WTC11 (cell line): ENCODE measurements around the gene NIF3L1. TPM values are rescaled to one million over a fixed set of nuclear protein-coding genes. Genes with fewer than 3 reads are reported as not detected.
A peak's percentile ranks its signal among the peaks of the same experiment; 100 is the strongest.

Experiments
- ATAC-seq: fragments of 200-7000 bp; cut with Tn5 transposase; 2 replicates; pipeline ENCODE4 v1.10.0; 2021; ENCODE audit warnings: mild to moderate bottlenecking, moderate library complexity
- CTCF ChIA-PET: fragments of 300-600 bp; sonication (Branson Sonifier 250); formaldehyde crosslinking; loops from one replicate; lab custom pipeline; 2021; ENCODE audit warnings: antibody characterized with exemption; lab: Charles Lee
- POLR2A ChIA-PET: fragments of 350-600 bp; sonication (Branson Sonifier 250); formaldehyde crosslinking; loops from one replicate; lab custom pipeline; 2021; ENCODE audit warnings: antibody characterized with exemption; lab: Charles Lee
- DNase-seq: peaks from one replicate; pipeline ENCODE4 v3.0.0; 2021; ENCODE audit warnings: low spot score
- H3K27ac Mint-ChIP-seq: 2 replicates; pipeline ENCODE4 v1.8.0; 2021; ENCODE audit warnings: mixed read lengths
- H3K27me3 Mint-ChIP-seq: 2 replicates; pipeline ENCODE4 v1.8.0; 2021; ENCODE audit warnings: low read depth, mild to moderate bottlenecking, moderate library complexity, mixed read lengths
- H3K36me3 Mint-ChIP-seq: 2 replicates; pipeline ENCODE4 v1.8.0; 2021; ENCODE audit warnings: mixed read lengths
- H3K4me1 Mint-ChIP-seq: 2 replicates; pipeline ENCODE4 v1.8.0; 2022; ENCODE audit warnings: mixed read lengths
- H3K4me3 Mint-ChIP-seq: 2 replicates; pipeline ENCODE4 v1.8.0; 2021; ENCODE audit warnings: mild to moderate bottlenecking, moderate library complexity, mixed read lengths
- H3K9me3 Mint-ChIP-seq: 2 replicates; pipeline ENCODE4 v1.8.0; 2021; ENCODE audit warnings: mixed read lengths
- ARID4B ChIP-seq: sonication (generic); formaldehyde crosslinking; IDR thresholded peaks from 2 replicates; pipeline ENCODE4 v1.8.0; 2023; ENCODE audit warnings: missing genetic modification reagents, mild to moderate bottlenecking, borderline replicate concordance
- CBFB ChIP-seq: sonication (generic); formaldehyde crosslinking; IDR thresholded peaks from 2 replicates; pipeline ENCODE4 v1.8.1; 2022; ENCODE audit warnings: mild to moderate bottlenecking, low read depth, missing genetic modification reagents
- ESRRA ChIP-seq: sonication (generic); formaldehyde crosslinking; IDR thresholded peaks from 2 replicates; pipeline ENCODE4 v1.8.1; 2022; ENCODE audit warnings: mild to moderate bottlenecking, missing genetic modification reagents, borderline replicate concordance
- ETV6 ChIP-seq: sonication (generic); formaldehyde crosslinking; IDR thresholded peaks from 2 replicates; pipeline ENCODE4 v1.8.1; 2022; ENCODE audit warnings: mild to moderate bottlenecking, missing genetic modification reagents
- MAX ChIP-seq: sonication (generic); formaldehyde crosslinking; IDR thresholded peaks from 2 replicates; pipeline ENCODE4 v1.8.0; 2022; ENCODE audit warnings: mild to moderate bottlenecking, missing genetic modification reagents
- NR2C2 ChIP-seq: sonication (generic); formaldehyde crosslinking; IDR thresholded peaks from 2 replicates; pipeline ENCODE4 v1.8.0; 2022; ENCODE audit warnings: mild to moderate bottlenecking, missing genetic modification reagents
- RELA ChIP-seq: sonication (generic); formaldehyde crosslinking; IDR thresholded peaks from 2 replicates; pipeline ENCODE4 v1.8.1; 2022; ENCODE audit warnings: missing genetic modification reagents, mild to moderate bottlenecking, borderline replicate concordance
- SMAD3 ChIP-seq: sonication (generic); formaldehyde crosslinking; IDR thresholded peaks from 2 replicates; pipeline ENCODE4 v1.8.0; 2022; ENCODE audit warnings: missing genetic modification reagents, mild to moderate bottlenecking, borderline replicate concordance
- SMAD4 ChIP-seq: sonication (generic); formaldehyde crosslinking; IDR thresholded peaks from 2 replicates; pipeline ENCODE4 v1.8.0; 2022; ENCODE audit warnings: mild to moderate bottlenecking, missing genetic modification reagents
- STAT6 ChIP-seq: sonication (generic); formaldehyde crosslinking; conservative IDR thresholded peaks from 2 replicates; pipeline ENCODE4 v1.8.1; 2023; ENCODE audit warnings: mild to moderate bottlenecking, low read depth, missing genetic modification reagents, moderate library complexity
- TEAD1 ChIP-seq: sonication (generic); formaldehyde crosslinking; IDR thresholded peaks from 2 replicates; pipeline ENCODE4 v1.8.0; 2022; ENCODE audit warnings: mild to moderate bottlenecking, missing genetic modification reagents
- TP53 ChIP-seq: sonication (generic); formaldehyde crosslinking; IDR thresholded peaks from 2 replicates; pipeline ENCODE4 v1.8.1; 2023; ENCODE audit warnings: mild to moderate bottlenecking, missing genetic modification reagents
- ZNF263 ChIP-seq: sonication (generic); formaldehyde crosslinking; IDR thresholded peaks from 2 replicates; pipeline ENCODE4 v1.8.1; 2022; ENCODE audit warnings: low read depth, mild to moderate bottlenecking, moderate library complexity, missing genetic modification reagents
- ZNF281 ChIP-seq: sonication (generic); formaldehyde crosslinking; IDR thresholded peaks from 2 replicates; pipeline ENCODE4 v1.8.0; 2023; ENCODE audit warnings: mild to moderate bottlenecking, missing genetic modification reagents
- ZNF416 ChIP-seq: fragments of 250-450 bp; sonication (Bioruptor Pico); IDR thresholded peaks from 2 replicates; pipeline ENCODE4 v1.9.0; 2021; ENCODE audit warnings: mild to moderate bottlenecking, inconsistent platforms
- total RNA-seq: library from RNA; stranded (reverse); gene quantifications from 3 replicates; pipeline ENCODE4 v1.2.3, GENCODE V29; 2021
- TF ChIP-seq, protein P1 (sequence below): sonication (generic); formaldehyde crosslinking; IDR thresholded peaks from 2 replicates; pipeline ENCODE4 v1.8.1; 2022; ENCODE audit warnings: mild to moderate bottlenecking, moderate library complexity, missing genetic modification reagents
- TF ChIP-seq, protein P2 (sequence below): sonication (generic); formaldehyde crosslinking; conservative IDR thresholded peaks from 2 replicates; pipeline ENCODE4 v1.8.1; 2022; ENCODE audit warnings: mild to moderate bottlenecking, missing genetic modification reagents
- TF ChIP-seq, protein P3 (sequence below): sonication (generic); formaldehyde crosslinking; IDR thresholded peaks from 2 replicates; pipeline ENCODE4 v1.8.1; 2023; ENCODE audit warnings: mild to moderate bottlenecking, missing genetic modification reagents, moderate library complexity
- TF ChIP-seq, protein P4 (sequence below): fragments of 200-600 bp; IDR thresholded peaks from 2 replicates; pipeline ENCODE4 v1.8.0; 2022; ENCODE audit warnings: antibody characterized with exemption
- TF ChIP-seq, protein P5 (sequence below): sonication (generic); formaldehyde crosslinking; IDR thresholded peaks from 2 replicates; pipeline ENCODE4 v1.8.1; 2023; ENCODE audit warnings: mild to moderate bottlenecking, missing genetic modification reagents

Gene NIF3L1
- total RNA-seq, 1 experiment from 2014 or later, result 49.1 TPM

GRCh38 chr2:200888704-200889625 is at the start of gene NIF3L1, which contains the start of gene PPIL3 (continued):
- TF ChIP-seq STAT6, result no peak
- TF ChIP-seq, protein P1, sequence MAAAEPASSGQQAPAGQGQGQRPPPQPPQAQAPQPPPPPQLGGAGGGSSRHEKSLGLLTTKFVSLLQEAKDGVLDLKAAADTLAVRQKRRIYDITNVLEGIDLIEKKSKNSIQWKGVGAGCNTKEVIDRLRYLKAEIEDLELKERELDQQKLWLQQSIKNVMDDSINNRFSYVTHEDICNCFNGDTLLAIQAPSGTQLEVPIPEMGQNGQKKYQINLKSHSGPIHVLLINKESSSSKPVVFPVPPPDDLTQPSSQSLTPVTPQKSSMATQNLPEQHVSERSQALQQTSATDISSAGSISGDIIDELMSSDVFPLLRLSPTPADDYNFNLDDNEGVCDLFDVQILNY, result peak; percentile 70; the same call in 1 of the 2 replicates
- TF ChIP-seq, protein P2, sequence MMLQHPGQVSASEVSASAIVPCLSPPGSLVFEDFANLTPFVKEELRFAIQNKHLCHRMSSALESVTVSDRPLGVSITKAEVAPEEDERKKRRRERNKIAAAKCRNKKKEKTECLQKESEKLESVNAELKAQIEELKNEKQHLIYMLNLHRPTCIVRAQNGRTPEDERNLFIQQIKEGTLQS, result no peak
- TF ChIP-seq ETV6, result peak; percentile 93
- no peak for TF ChIP-seq ZNF416 (CRISPR knock-in tag)
- no peak for TF ChIP-seq SMAD4 (CRISPR knock-in tag)
- TF ChIP-seq, protein P3, sequence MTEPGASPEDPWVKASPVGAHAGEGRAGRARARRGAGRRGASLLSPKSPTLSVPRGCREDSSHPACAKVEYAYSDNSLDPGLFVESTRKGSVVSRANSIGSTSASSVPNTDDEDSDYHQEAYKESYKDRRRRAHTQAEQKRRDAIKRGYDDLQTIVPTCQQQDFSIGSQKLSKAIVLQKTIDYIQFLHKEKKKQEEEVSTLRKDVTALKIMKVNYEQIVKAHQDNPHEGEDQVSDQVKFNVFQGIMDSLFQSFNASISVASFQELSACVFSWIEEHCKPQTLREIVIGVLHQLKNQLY (CRISPR knock-in tag), result no peak
- TF ChIP-seq TP53 (CRISPR knock-in tag), result no peak
- TF ChIP-seq MAX, result 0 out of 2 replicates have a peak, but pooled peaks have one; percentile 39
- TF ChIP-seq CBFB (CRISPR knock-in tag), result no peak
- TF ChIP-seq ARID4B (CRISPR knock-in tag), result no peak
- TF ChIP-seq, protein P4, sequence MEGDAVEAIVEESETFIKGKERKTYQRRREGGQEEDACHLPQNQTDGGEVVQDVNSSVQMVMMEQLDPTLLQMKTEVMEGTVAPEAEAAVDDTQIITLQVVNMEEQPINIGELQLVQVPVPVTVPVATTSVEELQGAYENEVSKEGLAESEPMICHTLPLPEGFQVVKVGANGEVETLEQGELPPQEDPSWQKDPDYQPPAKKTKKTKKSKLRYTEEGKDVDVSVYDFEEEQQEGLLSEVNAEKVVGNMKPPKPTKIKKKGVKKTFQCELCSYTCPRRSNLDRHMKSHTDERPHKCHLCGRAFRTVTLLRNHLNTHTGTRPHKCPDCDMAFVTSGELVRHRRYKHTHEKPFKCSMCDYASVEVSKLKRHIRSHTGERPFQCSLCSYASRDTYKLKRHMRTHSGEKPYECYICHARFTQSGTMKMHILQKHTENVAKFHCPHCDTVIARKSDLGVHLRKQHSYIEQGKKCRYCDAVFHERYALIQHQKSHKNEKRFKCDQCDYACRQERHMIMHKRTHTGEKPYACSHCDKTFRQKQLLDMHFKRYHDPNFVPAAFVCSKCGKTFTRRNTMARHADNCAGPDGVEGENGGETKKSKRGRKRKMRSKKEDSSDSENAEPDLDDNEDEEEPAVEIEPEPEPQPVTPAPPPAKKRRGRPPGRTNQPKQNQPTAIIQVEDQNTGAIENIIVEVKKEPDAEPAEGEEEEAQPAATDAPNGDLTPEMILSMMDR, result no peak

GRCh38 chr2:200839513-200839912 is 49.7 kb upstream of the NIF3L1 start:
- POLR2A ChIA-PET, result no interaction called here
- CTCF ChIA-PET, result no interaction called here
- H3K4me3 Mint-ChIP-seq, result no peak overlapping the region
- no peak for TF ChIP-seq ZNF281 (CRISPR knock-in tag)
- no peak for TF ChIP-seq SMAD3 (CRISPR knock-in tag)
- TF ChIP-seq ESRRA (CRISPR knock-in tag), result no peak
- no peak for TF ChIP-seq NR2C2 (CRISPR knock-in tag)
- TF ChIP-seq ZNF263, result no peak
- TF ChIP-seq, protein P5, sequence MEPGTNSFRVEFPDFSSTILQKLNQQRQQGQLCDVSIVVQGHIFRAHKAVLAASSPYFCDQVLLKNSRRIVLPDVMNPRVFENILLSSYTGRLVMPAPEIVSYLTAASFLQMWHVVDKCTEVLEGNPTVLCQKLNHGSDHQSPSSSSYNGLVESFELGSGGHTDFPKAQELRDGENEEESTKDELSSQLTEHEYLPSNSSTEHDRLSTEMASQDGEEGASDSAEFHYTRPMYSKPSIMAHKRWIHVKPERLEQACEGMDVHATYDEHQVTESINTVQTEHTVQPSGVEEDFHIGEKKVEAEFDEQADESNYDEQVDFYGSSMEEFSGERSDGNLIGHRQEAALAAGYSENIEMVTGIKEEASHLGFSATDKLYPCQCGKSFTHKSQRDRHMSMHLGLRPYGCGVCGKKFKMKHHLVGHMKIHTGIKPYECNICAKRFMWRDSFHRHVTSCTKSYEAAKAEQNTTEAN, result no peak
- TF ChIP-seq TEAD1 (CRISPR knock-in tag), result no peak
- TF ChIP-seq RELA (CRISPR knock-in tag), result no peak

More at GRCh38 chr2:200839513-200839912, 49.7 kb upstream of the NIF3L1 start:
- Mint-ChIP-seq H3K36me3 (peaks cover 5% of the 10 kb centered on the region), H3K27ac (no peak overlapping the region), H3K4me1 (peaks cover 7% of the 10 kb centered on the region), H3K27me3 (no peaks in the 10 kb centered on the region), H3K9me3 (peaks cover 24% of the 10 kb centered on the region)
- DNase-seq, result no peak
- ATAC-seq, result peak; percentile 16; the same call in 1 of the 2 replicates
